ENCODE results near the gene VGLL1. TPM values are rescaled to one million over a fixed set of nuclear protein-coding genes. Genes with fewer than 3 reads are reported as not detected.

The VGLL1 gene, protein sequence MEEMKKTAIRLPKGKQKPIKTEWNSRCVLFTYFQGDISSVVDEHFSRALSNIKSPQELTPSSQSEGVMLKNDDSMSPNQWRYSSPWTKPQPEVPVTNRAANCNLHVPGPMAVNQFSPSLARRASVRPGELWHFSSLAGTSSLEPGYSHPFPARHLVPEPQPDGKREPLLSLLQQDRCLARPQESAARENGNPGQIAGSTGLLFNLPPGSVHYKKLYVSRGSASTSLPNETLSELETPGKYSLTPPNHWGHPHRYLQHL
- total RNA-seq, result not detected in 2 replicates

DNA sequence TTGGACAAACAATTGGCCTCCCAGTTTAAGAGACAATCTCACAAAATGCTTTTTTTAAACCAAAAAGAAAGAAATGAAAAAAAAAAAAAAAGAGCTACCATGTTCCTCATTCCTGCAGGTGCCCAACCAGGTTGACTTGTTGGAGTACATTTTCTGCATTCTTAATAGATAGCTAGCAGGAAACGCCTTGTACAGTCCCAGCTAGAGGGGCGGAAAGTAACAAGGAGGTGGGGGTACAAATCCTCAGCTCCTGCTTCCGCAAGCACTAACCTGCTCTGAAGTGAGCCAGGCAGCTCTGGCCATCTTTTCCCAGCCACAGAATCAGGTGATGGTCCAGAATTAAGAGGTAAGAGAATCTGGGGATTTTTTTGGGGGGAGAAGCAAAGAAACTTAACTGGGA is at the start of gene VGLL1:
VGLL1 (plus strand) TSS at position 265 of the 400 bp plus-strand sequence. CDS start 3,806 bp downstream, outside the sequence.
- no peak for DNase-seq (ENCODE audit: low read depth, low spot score)

DNA sequence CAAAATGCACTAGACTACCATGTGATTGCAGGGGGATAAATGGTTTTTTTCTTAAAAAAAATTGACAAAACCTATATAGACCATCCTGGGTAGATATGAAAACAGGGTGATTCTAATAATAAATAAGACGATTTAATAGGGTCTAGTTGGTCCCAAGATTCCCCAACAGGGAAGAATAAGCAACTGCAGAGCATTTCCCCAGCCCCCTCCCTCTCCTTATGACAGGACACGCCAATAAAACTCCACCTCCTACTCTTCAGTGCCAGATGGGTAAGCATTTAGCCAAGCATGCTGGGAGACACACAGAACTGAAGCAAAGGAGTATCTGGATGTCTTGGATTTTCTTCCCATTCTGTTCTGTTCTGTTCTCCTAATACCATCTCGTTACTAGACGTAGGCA is 44.4 kb upstream of the VGLL1 start, which contains the start of gene BRS3:
BRS3 (plus strand) TSS at position 301 of the 400 bp plus-strand sequence. CDS start 168 bp downstream, outside the sequence.
- DNase-seq (ENCODE audit: low read depth, low spot score), result no peak

DNA sequence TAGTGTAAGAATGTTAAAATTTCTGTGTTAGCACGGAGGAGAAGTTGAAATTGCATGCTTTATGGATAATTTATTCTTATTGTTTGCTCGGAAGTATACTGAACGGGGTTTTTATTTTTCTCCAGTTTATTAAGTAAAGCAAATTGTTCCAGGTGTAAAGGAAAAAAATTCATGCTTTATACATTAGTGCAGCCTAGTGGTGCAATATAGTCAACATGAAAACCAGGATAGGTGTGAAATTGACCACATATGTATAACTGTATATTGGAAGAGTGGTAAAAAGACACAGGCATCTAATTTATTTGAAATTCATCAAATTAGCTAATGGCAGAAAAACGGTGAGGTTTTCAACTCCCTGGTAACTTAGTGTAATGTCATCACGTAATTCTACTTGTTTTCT is 43.3 kb upstream of the VGLL1 start:
- no peak for DNase-seq (ENCODE audit: low read depth, low spot score)

DNA sequence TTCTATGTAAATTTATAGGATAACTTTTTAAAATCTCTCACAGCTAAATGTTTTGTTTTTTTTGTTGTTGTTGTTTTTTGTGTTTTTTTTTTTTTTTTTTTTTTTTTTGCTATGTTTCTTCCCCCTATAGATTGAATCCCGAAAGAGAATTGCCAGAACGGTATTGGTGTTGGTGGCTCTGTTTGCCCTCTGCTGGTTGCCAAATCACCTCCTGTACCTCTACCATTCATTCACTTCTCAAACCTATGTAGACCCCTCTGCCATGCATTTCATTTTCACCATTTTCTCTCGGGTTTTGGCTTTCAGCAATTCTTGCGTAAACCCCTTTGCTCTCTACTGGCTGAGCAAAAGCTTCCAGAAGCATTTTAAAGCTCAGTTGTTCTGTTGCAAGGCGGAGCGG is 40.2 kb upstream of the VGLL1 start:
- DNase-seq (ENCODE audit: low read depth, low spot score), result no peak

DNA sequence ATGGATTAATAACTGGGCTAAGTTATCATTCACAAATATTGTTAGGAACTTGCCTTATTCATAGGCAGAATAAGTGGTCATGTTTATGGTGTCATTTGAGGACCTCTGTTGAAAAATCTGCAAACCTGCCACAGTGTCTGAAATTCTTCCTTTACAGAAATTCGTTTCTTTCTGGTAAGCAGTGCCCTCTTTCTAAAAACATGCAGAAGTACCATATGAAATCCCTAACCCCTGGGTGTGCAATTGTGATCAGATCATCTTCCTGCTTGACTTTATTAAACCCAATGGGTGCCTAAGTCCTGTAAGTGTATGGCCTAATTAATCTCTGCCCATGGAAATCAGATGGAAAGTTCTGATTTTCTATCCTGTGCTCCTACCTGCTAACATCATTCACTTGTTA is 39.0 kb upstream of the VGLL1 start:
- no peak for DNase-seq (ENCODE audit: low read depth, low spot score)

DNA sequence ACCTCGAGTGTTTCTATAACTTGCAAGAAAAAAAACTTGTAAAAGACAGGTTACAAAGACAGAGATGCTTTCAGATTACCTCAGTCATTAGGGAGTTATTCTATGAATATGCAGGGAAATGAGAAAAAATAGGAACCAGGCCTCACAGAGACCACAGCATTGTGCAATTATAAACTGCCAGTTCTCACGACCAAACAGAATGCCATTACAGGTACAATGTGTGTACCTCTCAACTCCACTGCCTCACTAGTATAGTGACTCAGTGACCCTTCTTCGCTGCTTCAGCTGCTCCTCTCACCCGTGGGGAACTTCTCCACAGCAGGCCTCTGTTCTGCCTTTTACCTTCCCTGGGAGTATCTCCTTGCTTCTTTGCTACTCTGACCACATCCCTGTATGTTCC is 37.0 kb upstream of the VGLL1 start:
- DNase-seq (ENCODE audit: low read depth, low spot score), result no peak

DNA sequence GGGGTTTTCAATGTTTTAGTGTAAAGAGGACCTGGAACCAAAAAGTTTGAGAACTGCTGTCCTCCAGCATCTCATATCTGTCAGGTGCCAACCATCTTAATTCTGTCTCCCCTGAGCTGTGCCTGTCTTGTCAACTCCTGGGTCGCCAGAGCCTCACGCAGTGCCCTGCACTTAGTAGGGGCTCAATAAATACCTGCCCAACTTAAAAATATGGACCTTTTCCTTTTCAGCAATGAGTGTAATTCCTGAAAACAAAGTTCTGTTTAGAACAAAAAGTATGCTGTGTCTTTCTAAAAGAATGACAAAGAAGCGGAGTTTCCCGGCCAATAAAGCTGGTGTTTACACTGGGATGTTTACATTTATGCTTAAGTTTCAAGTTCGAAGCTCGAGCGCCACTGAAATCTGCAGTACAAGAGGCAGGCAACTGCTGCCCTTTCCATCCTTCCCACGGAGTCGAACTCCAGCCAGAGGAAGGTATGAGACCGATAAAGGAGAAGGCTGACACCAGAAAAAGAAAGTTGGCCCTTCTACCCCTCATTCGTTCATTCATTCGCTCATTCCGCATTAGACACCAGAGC is 35.7 kb upstream of the VGLL1 start:
- no peak for DNase-seq (ENCODE audit: low read depth, low spot score)

DNA sequence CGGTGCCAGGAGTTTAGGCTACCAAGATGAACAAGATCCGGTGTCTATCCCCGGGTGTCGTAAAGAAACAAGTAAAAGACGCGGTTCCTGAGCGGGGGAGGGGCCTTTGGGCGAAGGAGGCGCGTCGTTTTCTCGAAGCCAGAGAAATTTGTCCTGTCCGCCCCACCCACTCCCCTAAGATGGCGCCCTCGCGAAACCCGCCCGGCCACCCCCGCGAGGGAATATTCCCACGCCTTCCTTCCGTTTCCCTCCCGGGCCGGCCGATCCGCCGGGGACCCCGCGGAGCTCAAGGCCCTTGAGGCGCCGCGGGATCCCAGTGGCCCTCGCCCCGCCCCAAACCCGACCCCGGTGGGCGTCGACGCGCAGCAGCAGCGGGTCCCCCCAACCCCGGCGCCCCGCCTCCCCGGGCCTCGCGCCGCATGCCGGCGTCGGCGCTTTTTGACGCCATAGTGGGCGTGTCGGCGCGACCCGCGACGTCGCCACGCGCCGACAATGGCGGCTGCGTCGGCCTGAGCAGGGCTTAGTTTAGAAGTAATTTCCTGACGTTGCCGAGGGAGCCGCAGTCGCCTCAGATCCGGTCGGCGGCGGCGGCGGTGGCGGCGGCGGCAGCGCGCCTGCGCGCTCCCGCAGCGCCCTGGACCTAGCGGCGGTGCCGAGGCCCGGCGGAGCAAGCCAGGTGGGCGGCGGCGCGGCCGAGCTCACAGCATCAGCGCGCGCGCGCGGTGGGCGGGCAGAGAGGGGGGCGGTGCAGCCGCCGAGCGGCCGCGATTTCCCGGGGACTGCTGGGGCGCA is 35.1 kb upstream of the VGLL1 start:
- DNase-seq (ENCODE audit: low read depth, low spot score), result peak; percentile 46

DNA sequence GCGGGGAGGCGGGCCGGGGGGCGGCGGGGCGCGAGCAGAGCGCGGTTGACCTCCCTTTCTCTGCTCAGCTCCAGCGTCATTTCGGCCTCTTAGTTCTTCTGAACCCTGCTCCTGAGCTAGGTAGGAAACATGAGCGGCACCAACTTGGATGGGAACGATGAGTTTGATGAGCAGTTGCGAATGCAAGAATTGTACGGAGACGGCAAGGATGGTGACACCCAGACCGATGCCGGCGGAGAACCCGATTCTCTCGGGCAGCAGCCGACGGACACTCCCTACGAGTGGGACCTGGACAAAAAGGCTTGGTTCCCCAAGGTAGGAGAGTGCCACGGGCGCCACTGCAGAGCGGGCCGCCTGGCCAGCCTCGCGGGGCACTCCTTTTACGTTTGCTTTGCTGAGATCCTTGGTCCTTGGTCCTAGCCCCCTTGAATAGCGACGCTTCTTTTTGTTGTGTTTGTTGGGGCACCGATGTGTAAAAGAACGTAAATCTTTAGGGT is 34.4 kb upstream of the VGLL1 start, which contains the start of gene HTATSF1:
HTATSF1 (plus strand) TSS at position 37 of the 497 bp plus-strand sequence; CDS start at position 130, 93 bp downstream.
- DNase-seq (ENCODE audit: low read depth, low spot score), result no peak

DNA sequence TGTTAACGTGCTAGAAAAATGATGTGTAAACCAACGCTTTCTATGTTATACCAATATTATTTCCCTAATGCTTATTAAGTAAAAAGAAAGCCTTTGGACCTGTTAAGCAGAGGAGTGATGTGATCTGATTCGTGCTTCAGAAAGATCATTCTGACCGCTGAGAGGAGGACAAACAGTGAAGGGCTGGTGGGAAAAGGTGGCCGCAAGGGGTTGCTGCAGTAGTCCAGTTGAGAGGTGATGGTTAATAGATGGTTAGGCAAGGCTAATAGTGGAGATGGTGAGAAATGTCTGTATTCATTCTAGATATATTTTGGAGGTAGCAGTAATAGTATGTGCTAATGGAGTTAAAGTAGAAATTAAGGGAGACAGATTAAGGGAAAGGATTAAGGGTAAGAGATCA is 12.9 kb upstream of the VGLL1 start:
- DNase-seq (ENCODE audit: low read depth, low spot score), result no peak

DNA sequence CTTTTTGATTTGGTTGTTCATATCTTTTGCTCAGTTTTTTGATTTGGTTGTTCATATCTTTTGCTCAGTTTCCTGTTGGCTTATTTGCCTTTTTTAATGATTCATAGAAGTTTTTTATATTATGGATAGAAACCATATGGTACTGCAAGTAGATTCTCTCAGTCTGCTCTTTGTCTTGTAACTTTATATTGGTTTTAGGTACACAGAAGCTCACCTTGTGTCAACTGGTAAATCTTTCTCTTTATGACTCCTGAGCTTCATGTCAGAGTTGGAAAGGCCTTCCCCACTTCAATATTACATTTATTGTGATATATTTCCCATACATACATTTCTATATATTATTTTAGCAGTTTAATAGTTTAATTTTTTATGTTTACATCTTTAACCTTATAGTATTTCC is 8.2 kb upstream of the VGLL1 start:
- no peak for DNase-seq (ENCODE audit: low read depth, low spot score)

DNA sequence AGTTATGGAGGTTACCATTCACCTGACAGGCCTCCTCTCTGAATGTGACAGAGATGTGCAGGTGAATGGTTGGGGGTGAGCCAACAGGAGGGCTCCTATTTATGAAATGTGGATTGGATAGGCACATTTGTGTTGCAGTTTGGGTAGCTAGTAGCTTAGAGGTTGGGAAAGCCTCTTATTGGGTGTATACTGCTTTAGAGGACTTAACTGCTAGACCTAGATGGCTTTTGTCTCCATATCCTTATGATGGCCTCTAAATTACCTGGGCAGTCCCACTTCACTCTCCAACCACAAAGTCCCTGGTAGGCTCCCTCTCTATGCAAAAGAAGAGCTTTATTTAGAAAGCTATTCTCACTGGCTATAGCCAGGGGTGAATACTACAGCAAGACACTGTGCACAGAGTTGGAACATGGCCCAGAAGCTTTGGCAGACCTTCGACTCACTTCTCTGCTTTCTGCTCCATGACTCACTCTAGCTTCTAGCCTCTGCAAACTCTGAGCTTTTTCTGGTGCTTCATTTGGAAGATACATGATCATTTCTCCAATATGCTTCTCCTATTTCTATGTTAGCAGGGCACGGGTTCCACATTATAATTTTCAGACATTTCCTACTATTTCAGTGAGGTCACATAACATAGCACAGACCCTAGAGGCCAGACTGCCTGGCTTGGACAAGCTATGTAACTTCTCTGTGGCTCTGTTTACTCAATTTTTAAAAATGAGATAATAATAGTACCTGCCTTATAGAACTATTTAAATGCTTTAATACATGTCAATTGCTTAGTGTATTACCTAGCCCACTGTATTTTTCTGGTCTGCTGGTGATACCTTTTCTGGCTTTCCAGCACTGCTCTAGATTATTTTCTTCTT is 6.0 kb upstream of the VGLL1 start:
- peak; percentile 7 for DNase-seq (ENCODE audit: low read depth, low spot score)

DNA sequence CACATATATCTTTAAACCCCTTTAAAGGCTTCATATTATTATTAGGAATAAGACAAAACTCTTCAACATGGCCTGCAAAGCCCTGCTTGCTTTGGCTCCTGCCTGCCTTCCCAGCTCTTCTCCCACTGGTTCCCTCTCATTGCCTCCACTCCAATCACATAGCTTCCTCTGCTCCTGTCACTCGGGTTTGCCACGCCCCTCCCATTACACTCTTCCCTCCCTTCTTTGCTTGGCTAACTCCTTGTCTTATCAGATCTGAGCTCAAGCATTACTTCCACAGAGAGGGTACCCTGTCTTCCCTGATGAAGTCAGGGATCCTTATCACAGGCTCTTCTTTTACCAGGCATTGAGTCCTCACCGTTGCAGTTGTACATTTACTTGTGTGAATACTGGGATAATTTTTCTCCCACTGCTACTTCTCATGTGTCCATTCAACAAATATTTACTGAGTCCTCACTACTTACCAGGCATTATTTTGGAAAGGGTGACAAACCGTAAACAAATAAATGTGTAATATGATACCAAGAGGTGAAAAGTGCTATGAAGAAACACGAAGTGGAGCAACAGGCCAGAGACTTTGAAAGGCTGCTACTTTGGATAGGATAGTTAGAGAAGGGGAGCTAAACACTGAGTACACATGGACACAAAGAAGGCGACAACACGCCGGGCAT is 3.2 kb upstream of the VGLL1 start:
- no peak for DNase-seq (ENCODE audit: low read depth, low spot score)

DNA sequence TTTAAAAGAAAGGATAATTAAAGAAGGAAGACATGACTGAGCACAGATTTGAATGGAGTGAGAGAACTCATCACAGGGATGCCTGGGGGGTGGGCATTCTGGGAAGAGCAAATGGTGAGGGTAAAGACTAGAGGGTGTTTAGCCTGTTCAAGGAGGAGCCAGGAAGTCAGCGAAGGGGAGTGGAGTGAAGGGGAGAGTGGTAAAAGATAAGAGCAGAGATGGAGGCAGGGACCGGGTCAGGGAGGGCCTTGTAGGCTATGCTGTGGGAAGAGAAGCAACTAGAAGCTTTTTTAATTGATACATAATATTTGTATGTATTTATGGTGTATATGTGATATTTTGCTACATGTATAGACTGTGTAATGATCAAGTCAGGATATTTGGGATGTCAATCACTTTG is 2.2 kb upstream of the VGLL1 start:
- no peak for DNase-seq (ENCODE audit: low read depth, low spot score)

DNA sequence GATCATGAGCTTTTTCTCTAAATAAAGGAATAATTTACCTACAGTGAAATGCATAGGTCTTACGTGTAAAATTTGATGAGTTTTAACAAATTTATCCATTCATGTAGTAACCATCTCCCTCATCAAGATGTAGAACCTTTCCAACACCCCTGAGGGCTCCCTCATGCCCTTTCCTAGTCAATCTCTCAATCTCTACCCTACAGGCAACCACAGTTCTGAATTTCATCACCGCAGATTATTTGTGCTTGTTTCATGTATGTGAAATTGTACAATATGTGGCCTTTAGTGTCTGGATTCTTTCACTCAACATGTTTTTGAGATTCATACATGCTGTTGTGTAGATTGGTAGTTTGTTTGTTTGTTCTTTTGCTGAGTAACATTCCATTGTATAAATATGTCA is 2.1 kb downstream of the VGLL1 start:
- no peak for DNase-seq (ENCODE audit: low read depth, low spot score)

DNA sequence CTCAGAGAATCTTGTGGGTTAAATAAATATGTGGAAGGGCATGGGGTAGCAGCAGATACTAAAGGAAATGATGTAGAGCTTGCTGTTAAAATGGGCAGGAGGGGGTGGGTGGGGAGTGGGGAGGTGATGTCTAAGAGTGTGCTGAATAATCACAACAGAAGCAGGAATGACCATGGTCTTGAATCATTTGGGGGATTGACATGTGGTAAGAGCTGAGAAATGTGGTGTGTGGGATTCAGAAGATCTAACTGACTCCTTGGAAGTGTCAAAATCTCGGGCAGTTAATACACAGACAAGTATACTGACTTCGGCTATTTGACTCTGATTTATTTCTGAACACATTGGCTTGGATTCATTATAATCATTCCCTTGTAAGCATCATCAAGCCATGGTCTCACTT is 6.8 kb downstream of the VGLL1 start:
- no peak for DNase-seq (ENCODE audit: low read depth, low spot score)

DNA sequence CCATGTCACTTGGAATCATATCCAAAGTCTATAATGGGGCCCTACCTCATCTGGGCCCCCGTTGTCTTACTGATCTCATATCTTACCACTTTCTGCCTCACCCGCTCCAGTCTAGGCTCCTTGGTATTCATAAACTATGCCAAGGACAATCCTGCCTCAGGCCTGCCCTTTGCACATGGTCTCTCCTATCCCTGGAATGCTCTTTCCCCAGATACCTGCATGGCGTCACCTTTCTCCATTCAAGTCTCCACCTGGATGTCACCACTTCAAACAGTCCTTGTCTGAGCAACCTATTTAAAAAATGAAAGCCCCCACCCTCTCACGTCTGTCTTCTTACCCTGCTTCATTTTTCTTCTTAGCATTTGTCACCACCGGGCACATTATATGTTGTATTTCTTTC is 8.2 kb downstream of the VGLL1 start:
- no peak for DNase-seq (ENCODE audit: low read depth, low spot score)

DNA sequence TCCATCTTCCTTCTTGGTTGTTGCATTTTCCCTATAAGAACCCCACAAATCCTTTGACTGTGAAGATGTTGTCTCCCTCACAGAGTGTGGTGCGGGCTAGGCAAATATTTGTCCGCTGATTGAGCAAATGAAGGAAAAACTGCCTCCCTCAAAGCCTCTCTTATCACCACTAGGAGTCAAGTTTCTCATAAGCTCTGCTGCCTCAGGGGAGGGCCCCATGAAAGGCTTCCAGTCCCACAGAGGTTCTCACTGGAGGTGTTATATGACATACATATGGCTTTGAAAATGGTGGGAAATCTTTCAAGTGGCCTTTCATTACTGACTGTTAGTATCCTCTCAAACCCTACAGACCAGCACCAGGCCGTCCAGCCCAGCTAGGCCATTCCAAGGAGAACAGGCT is 9.3 kb downstream of the VGLL1 start:
- no peak for DNase-seq (ENCODE audit: low read depth, low spot score)

DNA sequence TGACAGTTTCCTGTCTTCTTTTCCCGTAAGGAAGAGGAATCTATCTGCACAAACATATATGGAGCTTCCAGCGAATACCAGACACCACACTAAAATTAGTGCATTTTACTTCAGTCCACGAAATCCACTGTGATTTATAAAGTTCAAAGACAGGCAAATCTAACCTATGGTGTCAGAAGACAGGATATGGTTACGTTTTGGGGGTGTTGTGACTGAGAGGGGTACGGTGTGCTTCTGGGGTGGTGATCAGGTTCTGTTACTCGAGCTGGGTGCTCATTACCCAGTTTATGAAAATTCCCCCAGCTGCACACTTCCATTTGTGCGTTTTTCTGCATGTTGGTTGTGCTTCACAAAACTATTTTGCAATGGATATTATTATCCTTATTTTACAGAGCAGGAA is 10.3 kb downstream of the VGLL1 start:
- DNase-seq (ENCODE audit: low read depth, low spot score), result no peak

DNA sequence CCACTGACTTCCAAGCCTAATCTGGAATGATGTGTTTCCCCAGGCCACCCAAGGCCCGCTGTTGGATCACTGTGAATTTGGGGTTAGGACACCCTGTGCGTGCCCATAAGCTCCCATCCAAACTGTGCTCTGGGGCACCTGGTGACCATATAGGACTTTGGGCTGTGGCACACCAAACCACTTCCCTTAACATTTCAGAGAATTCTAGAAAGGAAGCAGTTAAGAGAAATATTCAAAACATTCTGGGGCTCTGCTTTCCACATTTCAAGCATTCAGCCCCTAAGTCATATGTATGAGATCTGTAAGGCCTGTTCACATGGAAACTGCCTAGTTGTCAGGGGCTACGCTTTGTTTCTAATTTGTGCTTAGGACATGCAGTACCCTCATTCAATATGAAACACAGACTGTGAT is 14.4 kb downstream of the VGLL1 start:
- DNase-seq (ENCODE audit: low read depth, low spot score), result no peak

DNA sequence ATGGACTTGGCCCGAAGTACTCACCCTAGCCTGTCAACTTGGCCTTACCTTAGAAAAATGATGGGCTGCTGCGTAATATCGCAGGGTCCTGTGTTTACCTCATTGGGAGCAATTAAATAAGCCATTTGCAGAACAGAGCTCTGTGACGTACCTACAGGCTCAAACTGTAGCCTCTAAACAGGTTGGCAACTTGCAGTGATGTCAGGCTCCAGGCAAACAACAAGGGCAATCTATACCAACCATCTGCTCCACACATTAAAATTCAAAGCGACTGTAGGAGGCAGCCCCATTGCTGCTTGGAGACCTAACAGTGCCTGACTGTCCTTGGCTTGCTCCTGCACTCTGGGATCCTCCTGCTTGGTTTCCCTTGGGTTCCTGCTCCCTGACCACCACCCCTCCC is 17.2 kb downstream of the VGLL1 start:
- DNase-seq (ENCODE audit: low read depth, low spot score), result no peak

Measured in pulmonary artery endothelial cell (primary cell).